Measurements from ENCODE around the gene RALBP1.

RALBP1 gene

GRCh38 chr18:9513971-9514512, 38.7 kb downstream of the RALBP1 start:
- DNase-seq, result no peak

- DNase-seq, result no peak
Measured at GRCh38 chr18:9516437-9517064, 41.2 kb downstream of the RALBP1 start.

GRCh38 chr18:9517869-9518268, 42.6 kb downstream of the RALBP1 start:
- no peak for DNase-seq

GRCh38 chr18:9519399-9519798, 44.1 kb downstream of the RALBP1 start:
- DNase-seq, result no peak

- DNase-seq, result no peak
Measured at GRCh38 chr18:9520666-9521065, 45.4 kb downstream of the RALBP1 start.

GRCh38 chr18:9521770-9522169, 46.5 kb downstream of the RALBP1 start:
- DNase-seq, result no peak

GRCh38 chr18:9522952-9523351, 47.6 kb downstream of the RALBP1 start:
- DNase-seq, result no peak

GRCh38 chr18:9526458-9526857, 51.1 kb downstream of the RALBP1 start:
- no peak for DNase-seq

GRCh38 chr18:9530226-9531009, 55.1 kb downstream of the RALBP1 start:
- no peak for DNase-seq

GRCh38 chr18:9531791-9532410, 56.6 kb downstream of the RALBP1 start:
- DNase-seq, result no peak

- no peak for DNase-seq
Measured at GRCh38 chr18:9534844-9535243, 59.5 kb downstream of the RALBP1 start.

- DNase-seq, result no peak
Measured at GRCh38 chr18:9535430-9535991, 60.2 kb downstream of the RALBP1 start.

GRCh38 chr18:9536354-9537152, 61.2 kb downstream of the RALBP1 start:
- no peak for DNase-seq

- no peak for DNase-seq
Measured at GRCh38 chr18:9537677-9538076, 62.4 kb downstream of the RALBP1 start.

GRCh38 chr18:9539283-9539682, 64.0 kb downstream of the RALBP1 start:
- DNase-seq, result no peak

GRCh38 chr18:9539938-9540337, 64.6 kb downstream of the RALBP1 start:
- no peak for DNase-seq

GRCh38 chr18:9542924-9543323, 67.6 kb downstream of the RALBP1 start:
- DNase-seq, result no peak

GRCh38 chr18:9545029-9545428, 69.7 kb downstream of the RALBP1 start:
- no peak for DNase-seq

- DNase-seq, result no peak
Measured at GRCh38 chr18:9546468-9546867, 71.2 kb downstream of the RALBP1 start.

- DNase-seq, result no peak
Measured at GRCh38 chr18:9547782-9548181, 72.5 kb downstream of the RALBP1 start.

- DNase-seq, result no peak
Measured at GRCh38 chr18:9549405-9549804, 74.1 kb downstream of the RALBP1 start.

GRCh38 chr18:9550429-9550828, 75.1 kb downstream of the RALBP1 start:
- DNase-seq, result no peak

- DNase-seq, result no peak
Measured at GRCh38 chr18:9552191-9552590, 76.9 kb downstream of the RALBP1 start.
